ENCODE data around the gene SLC4A4. TPM values are rescaled to one million over a fixed set of nuclear protein-coding genes. Genes with fewer than 3 reads are reported as not detected.

The SLC4A4 gene
- total and polyA plus RNA-seq, 2 experiments from 2014 or later: 9.6 to 14.2 TPM

DNA sequence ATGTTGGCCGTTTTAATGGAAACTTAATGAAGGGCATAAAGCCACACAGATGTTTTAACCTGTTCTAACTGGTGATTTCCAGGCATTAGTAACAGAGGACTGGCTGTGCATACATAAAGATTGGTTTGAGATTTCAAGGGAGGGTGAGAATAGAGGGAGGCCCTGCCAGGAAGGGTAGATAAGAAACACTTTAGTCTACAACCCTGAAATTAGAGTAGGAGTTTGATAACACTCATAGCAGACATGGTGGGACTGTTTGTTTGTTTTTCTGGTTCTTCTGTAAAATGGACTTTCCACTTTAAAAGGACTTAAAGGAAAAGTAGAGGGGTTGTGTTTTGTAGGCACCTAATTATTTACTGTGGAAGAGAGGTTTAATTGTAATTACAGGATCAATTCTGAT is 16.2 kb downstream of the SLC4A4 start:
- no peak for TF ChIP-seq EZH2 (IDR thresholded peaks at IDR 0.05; ENCODE audit: borderline replicate concordance)
- TF ChIP-seq EZH2phosphoT487 (IDR thresholded peaks at IDR 0.05; ENCODE audit: low read depth, severe bottlenecking, unreplicated experiment): no peak
- TF ChIP-seq, protein P1, sequence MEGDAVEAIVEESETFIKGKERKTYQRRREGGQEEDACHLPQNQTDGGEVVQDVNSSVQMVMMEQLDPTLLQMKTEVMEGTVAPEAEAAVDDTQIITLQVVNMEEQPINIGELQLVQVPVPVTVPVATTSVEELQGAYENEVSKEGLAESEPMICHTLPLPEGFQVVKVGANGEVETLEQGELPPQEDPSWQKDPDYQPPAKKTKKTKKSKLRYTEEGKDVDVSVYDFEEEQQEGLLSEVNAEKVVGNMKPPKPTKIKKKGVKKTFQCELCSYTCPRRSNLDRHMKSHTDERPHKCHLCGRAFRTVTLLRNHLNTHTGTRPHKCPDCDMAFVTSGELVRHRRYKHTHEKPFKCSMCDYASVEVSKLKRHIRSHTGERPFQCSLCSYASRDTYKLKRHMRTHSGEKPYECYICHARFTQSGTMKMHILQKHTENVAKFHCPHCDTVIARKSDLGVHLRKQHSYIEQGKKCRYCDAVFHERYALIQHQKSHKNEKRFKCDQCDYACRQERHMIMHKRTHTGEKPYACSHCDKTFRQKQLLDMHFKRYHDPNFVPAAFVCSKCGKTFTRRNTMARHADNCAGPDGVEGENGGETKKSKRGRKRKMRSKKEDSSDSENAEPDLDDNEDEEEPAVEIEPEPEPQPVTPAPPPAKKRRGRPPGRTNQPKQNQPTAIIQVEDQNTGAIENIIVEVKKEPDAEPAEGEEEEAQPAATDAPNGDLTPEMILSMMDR (IDR thresholded peaks at IDR 0.05; ENCODE audit: poor library complexity): no peak
- H2AFZ ChIP-seq: no peak overlapping the region
- H3K27ac ChIP-seq: no peak overlapping the region
- no peaks in the 10 kb centered on the region for H3K4me1 ChIP-seq (ENCODE audit: insufficient read depth)
- no peaks in the 10 kb centered on the region for H3K27me3 ChIP-seq
- DNase-seq (ENCODE audit: low spot score): no peak
- H4K20me1 ChIP-seq (ENCODE audit: insufficient read depth, poor library complexity, severe bottlenecking): no peaks in the 10 kb centered on the region
- no peaks in the 10 kb centered on the region for H3K9me2 ChIP-seq (replicated peaks; ENCODE audit: insufficient read depth)
- WGBS (ENCODE audit: low lambda C conversion rate, missing lambda C conversion rate): 79% methylated on average over 1 of the region's 1 CpG
- H3K4me3 ChIP-seq: no peak overlapping the region
- no peaks in the 10 kb centered on the region for H3K79me2 ChIP-seq
- H3K9me3 ChIP-seq (ENCODE audit: low read depth): no peaks in the 10 kb centered on the region
- no peaks in the 10 kb centered on the region for H3K36me3 ChIP-seq (replicated peaks; ENCODE audit: insufficient read depth, low read depth)
- no peak overlapping the region for H3K4me2 ChIP-seq

DNA sequence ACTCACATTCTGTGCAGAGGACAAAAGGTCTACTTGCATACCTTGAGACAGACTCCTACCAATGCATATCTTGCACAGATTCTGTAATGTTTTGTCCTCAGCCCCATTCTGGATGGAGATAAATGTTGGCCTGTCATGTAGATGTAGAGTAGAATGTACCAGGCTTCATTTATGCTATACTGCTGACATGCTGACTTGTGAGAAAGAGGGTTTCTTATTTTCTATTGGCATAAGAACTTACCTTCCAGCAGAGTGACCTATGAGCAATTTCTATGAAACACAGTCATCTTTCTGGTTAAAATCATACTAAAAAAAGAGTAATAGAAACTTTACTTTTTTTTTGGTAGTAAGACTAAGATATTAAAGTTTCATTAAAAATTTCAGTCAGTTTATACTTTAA is 17.2 kb downstream of the SLC4A4 start:
- Histone ChIP-seq H2AFZ (no peak overlapping the region), H3K9me2 (replicated peaks; ENCODE audit: insufficient read depth) (no peaks in the 10 kb centered on the region)

DNA sequence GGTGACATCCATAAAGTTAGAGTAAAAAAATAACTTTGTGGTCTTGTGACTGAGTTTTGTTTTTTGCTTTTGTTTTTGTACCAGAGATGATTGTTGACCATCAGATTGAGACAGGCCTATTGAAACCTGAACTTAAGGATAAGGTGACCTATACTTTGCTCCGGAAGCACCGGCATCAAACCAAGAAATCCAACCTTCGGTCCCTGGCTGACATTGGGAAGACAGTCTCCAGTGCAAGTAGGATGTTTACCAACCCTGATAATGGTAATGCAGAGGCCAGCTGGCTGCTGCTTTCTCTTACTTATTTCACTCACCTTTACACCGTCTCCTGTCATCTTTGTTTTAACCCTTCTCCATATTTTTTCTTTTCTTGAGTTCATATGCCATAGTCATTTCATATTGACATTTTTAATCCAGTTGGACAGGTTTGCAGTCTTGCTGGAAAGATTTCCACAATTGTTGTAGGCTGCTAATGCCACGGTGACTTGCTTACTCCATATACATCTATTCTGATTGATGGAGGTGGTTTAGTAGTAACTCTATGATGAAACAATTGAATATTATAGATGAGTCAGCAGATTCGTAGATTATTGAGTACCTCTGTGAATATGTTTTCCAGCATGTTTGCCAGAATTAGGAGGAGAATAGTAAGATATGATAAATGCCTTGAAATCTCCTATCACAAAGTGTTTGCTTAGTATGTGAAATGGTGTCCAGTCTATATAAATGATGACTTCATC is 18.3 kb downstream of the SLC4A4 start:
- no peaks in the 10 kb centered on the region for H3K27me3 ChIP-seq
- no peaks in the 10 kb centered on the region for H4K20me1 ChIP-seq (ENCODE audit: insufficient read depth, poor library complexity, severe bottlenecking)
- H3K27ac ChIP-seq: no peak overlapping the region
- no peaks in the 10 kb centered on the region for H3K4me1 ChIP-seq (ENCODE audit: insufficient read depth)
- H3K4me2 ChIP-seq: no peak overlapping the region
- H3K9me3 ChIP-seq (ENCODE audit: low read depth): no peaks in the 10 kb centered on the region
- H2AFZ ChIP-seq: no peak overlapping the region
- H3K36me3 ChIP-seq (replicated peaks; ENCODE audit: insufficient read depth, low read depth): no peaks in the 10 kb centered on the region
- no peak for DNase-seq (ENCODE audit: low spot score)
- 76% methylated on average over 6 of the region's 6 CpGs for WGBS (ENCODE audit: low lambda C conversion rate, missing lambda C conversion rate)
- no peak for TF ChIP-seq EZH2phosphoT487 (IDR thresholded peaks at IDR 0.05; ENCODE audit: low read depth, severe bottlenecking, unreplicated experiment)
- no peak for TF ChIP-seq EZH2 (IDR thresholded peaks at IDR 0.05; ENCODE audit: borderline replicate concordance)
- TF ChIP-seq, protein P1 (IDR thresholded peaks at IDR 0.05; ENCODE audit: poor library complexity): no peak
- H3K79me2 ChIP-seq: no peaks in the 10 kb centered on the region
- no peak overlapping the region for H3K4me3 ChIP-seq
- H3K9me2 ChIP-seq (replicated peaks; ENCODE audit: insufficient read depth): no peaks in the 10 kb centered on the region

More for the DNA sequence above, 17.2 kb downstream of the SLC4A4 start:
- TF ChIP-seq, protein P1 (IDR thresholded peaks at IDR 0.05; ENCODE audit: poor library complexity): no peak
- TF ChIP-seq EZH2phosphoT487 (IDR thresholded peaks at IDR 0.05; ENCODE audit: low read depth, severe bottlenecking, unreplicated experiment): no peak
- no peak for TF ChIP-seq EZH2 (IDR thresholded peaks at IDR 0.05; ENCODE audit: borderline replicate concordance)
- no peaks in the 10 kb centered on the region for H3K79me2 ChIP-seq
- H3K4me2 ChIP-seq: no peak overlapping the region
- no peaks in the 10 kb centered on the region for H3K9me3 ChIP-seq (ENCODE audit: low read depth)
- no peak overlapping the region for H3K4me3 ChIP-seq
- H3K27ac ChIP-seq: no peak overlapping the region
- DNase-seq (ENCODE audit: low spot score): no peak
- H3K36me3 ChIP-seq (replicated peaks; ENCODE audit: insufficient read depth, low read depth): no peaks in the 10 kb centered on the region
- H3K27me3 ChIP-seq: no peaks in the 10 kb centered on the region
- no peaks in the 10 kb centered on the region for H3K4me1 ChIP-seq (ENCODE audit: insufficient read depth)
- no peaks in the 10 kb centered on the region for H4K20me1 ChIP-seq (ENCODE audit: insufficient read depth, poor library complexity, severe bottlenecking)
